Left ventricle myocardium superior (tissue), 1 donor: ENCODE results near the gene MASP2. TPM values are rescaled to one million over a fixed set of nuclear protein-coding genes. Genes with fewer than 3 reads are reported as not detected.
"Not testable (repeated sequence)": the region's sequence is repeated elsewhere in the genome, so short reads cannot be mapped to it uniquely, and the experiment has no call there.

Source experiments
- ATAC-seq: fragments of 200-7000 bp; cut with Tn5 transposase; one replicate; pipeline ENCODE4 v1.9.1; 2020; ENCODE audit warnings: mild to moderate bottlenecking, moderate library complexity
- DNase-seq: peaks from one replicate; pipeline ENCODE4 v3.0.0-alpha.2; 2020
- intact Hi-C: fragments of 100-400 bp; cut with micrococcal nuclease; formaldehyde crosslinking; loops from one replicate; pipeline ENCODE4 v1.11.0; 2022
- total RNA-seq: library from RNA; stranded (reverse); fragmentation: NEBNext Ultra II Directional; extraction: Animal tissue kit (Norgen Biotek cat#: 25700); gene quantifications from one replicate; pipeline ENCODE4 v1.2.1, GENCODE V29; 2021
- donor health status: DM: no; HTN: yes; CAD: no; lungs with severe emphysema.

MASP2 gene
- total RNA-seq, 1 donor from 2014 or later = not detected

DNA sequence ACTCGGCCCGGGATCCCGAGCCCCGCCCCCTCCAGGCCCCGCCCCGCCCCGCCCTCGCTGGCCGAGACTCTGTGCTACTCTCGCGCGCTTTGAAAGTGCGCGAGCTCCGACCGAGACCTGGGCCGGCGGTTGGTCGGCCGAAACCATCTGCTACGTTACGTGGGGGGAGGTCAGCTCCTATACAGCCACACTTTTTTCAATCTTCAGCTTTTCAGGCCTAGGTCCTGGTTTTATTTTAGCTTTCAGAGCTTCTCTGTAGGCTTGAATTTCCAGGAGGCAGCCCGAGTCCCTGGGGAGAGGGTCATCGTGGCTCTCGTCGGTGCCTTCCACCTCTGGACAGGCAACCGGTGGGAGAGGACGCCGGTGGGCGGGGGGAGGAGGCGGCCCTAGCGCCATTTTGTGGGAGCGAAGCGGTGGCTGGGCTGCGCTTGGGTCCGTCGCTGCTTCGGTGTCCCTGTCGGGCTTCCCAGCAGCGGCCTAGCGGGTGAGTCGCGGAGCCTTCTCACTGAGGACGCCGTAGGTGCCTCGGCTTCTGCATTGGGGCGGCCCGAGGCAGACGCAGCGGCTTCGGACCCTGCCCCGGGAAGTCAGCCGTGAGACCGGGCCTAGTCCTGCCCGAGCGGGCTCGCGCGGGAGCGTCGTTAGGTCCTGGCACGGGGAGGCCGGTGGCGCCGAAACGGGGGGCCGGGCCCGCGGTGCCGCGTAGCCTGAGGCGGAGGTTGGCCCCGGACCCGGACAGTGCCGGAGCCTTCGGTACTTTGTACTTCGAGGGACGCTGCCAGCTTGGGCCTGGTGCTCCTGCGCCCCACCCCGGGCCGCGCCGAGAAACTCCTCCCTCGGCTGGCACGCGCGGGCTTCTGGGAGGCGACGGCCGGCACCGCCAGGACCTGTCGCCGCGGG, 34.5 kb downstream of the MASP2 start, which contains the start of gene TARDBP:
Gene TARDBP (plus strand): TSS at position 395 of the 900 bp plus-strand sequence. CDS start 1,074 bp downstream, outside the sequence.
- ATAC-seq = peak; percentile 96
- peak; percentile 93 for DNase-seq
- intact Hi-C loops = no loop called here

DNA sequence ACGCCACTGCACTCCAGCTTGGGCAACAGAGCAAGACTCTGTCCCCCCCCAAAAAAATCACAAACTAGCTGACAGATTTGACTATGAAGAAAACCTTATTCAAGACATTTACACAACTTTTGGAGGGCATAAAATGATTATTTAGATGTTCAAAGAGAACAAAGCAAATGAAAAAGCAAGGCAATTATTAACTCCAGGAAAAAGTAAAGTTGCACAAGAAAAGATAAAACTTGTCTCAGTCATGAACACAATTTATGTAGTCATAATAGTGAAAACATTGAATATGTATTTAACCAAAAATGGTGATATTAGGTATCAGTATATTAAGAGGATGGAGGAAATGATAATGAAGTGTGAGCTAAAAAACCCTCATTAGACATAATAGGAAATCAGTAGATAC, 46.5 kb downstream of the MASP2 start:
- no peak for ATAC-seq
- intact Hi-C loops = no loop called here
- DNase-seq = no peak

DNA sequence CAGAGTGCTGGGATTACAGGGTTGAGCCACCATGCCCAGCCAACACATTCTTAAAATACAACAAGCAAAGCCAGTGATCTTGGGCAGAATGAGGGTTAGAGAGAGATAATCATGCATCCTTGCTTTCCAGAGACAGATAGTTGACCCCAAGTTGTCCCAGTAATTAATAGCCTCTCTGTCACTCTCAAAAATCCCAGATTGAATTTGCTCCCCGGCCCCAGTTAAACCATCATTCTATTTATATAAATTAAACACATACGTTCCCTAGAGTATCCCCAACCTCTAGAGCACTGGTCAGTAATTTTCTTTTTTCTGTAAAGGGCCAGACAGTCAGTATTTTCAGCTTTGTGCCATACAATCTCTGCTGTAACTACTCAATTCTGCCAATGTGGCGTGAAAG, 50.9 kb downstream of the MASP2 start:
- no peak for DNase-seq
- ATAC-seq = no peak
- intact Hi-C loops = no loop called here

DNA sequence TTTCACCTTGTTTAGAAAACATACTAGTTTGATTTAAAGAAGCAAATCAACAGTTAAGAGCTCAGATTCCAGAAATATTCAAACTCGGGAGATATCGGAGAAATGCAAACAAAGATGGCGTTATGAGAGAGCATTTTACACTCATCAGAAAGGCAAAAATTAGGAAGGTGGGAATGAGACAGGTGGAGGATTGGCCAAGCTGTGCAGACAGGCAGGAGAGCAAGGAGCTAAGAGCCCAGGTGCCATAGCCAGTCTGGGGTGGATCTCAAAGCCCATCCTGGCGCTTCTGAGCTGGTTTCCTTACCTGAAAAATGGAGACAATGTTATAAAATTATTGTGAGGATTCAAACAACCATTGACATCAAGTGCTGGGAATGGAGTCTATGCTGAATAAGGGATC, 54.2 kb downstream of the MASP2 start:
- no peak for ATAC-seq
- DNase-seq = no peak
- intact Hi-C loops = no loop called here

DNA sequence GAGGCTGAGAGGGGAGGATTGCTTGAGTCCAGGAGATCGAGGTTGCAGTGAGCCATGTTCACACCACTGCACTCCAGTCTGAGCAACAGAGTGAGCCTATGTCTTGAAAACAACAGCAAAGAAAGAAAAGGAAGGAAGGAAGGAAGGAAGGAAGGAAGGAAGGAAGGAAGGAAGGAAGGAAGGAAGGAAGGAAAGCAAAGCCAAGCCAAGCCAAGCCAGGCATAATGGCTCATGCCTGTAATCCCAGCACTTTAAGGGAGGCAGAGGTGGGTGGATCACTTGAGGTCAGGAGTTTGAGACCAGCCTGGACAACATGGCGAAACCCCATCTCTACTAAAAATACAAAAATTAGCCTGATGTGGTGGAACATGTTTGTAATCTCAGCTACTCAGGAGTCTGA, 55.0 kb downstream of the MASP2 start:
- intact Hi-C loops, ATAC-seq, DNase-seq: not testable (repeated sequence)

- ATAC-seq = no peak
- no peak for DNase-seq
- intact Hi-C loops = no loop called here
Observed at GRCh38 chr1:10990828-10991227, 56.2 kb downstream of the MASP2 start.

- ATAC-seq, intact Hi-C loops, DNase-seq: not testable (repeated sequence)
Observed at GRCh38 chr1:10989920-10990516, 57.0 kb downstream of the MASP2 start.

DNA sequence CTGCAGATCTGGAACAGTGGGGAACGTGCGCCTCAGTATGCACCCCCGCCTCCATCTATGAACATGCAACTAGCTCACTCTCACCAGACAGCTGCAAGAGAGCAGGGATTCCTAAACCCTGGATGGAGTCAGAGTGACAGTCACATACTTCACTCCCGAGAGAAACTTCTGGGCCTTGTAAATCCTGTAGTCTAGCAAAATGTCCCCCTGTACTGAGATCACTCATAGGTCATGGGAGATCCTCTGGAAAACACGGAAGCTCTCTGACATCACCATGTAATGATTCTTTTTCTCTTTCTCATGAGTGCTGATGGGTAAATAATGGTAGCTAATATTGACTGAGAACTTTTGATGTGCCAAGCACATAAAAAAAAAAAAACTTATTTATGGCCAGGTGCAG, 57.9 kb downstream of the MASP2 start:
- ATAC-seq = no peak

GRCh38 chr1:10987840-10988417, 59.1 kb downstream of the MASP2 start:
- DNase-seq (no peak), ATAC-seq (no peak)
- intact Hi-C loops = no loop called here

More for the DNA sequence above, 57.9 kb downstream of the MASP2 start:
- DNase-seq = no peak
- intact Hi-C loops = no loop called here

DNA sequence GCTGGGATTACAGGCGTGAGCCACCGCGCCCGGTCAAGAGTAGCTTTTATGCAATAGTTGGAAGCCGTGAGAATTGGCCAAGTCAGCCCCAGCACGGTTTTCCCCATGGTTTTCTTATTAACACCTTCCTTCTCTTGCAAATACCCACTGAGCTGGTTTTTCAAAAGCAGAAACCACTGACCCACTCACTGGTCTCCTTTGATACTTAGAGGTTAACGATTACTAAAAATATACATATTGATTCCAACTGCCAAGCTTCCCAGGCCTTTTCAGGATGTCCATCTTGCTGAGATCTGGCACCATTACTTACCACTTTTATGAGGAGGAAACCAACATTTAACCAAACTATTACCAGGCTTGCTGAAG, 60.5 kb downstream of the MASP2 start:
- intact Hi-C loops = no loop called here
- ATAC-seq (no peak), DNase-seq (no peak)

- ATAC-seq (peak; percentile 27), DNase-seq (peak; percentile 58)
- intact Hi-C loops = no loop called here
Observed at GRCh38 chr1:10980841-10981727, 66.0 kb downstream of the MASP2 start.

DNA sequence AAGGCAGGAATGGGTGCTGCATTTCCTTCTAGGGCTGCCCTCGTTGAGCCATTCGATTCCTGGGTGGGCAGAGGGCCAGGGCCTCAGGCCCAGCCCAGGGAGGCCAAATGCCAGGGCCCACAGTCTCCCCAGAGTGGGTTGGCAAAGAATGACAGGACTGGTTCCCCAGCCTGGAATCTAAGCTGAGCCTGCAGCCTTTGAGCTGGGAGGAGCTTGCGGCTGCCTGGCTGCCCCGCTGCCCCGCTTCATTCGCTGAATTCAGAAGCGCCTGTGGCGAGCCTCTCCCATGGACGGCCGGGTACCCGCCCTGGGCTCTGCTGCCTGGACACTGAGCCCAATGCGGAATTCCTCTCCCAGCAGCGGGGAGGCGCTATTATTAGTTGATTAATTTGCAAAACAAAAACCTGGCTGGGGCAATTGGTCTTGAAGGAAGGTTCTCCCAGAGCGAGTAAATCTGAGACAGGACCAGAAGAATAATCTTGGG, 66.9 kb downstream of the MASP2 start:
- peak; percentile 93 for ATAC-seq
- intact Hi-C loops = no loop called here

DNA sequence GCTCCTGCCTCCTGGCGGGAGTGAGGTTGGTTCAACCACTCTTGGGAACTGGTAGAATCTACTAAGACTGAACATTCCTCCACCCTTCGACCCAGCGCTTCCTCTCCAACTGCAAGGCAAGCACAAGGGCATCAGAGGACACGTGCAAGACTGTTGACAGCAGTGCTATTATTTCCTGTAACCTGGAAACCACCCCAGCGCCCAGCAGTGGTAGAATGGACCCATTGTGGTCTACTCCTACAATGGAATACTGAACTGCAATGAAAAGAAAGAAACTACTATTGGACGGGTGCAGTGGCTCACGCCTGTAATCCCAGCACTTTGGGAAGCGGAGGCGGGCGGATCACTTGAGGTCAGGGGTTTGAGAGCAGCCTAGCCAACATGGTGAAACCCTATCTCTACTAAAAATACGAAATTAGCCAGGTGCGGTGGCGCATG, 67.5 kb downstream of the MASP2 start:
- DNase-seq (peak; percentile 59), ATAC-seq (peak; percentile 70)
- intact Hi-C loops = no loop called here

More for the DNA sequence above, 66.9 kb downstream of the MASP2 start:
- peak; percentile 85 for DNase-seq

- intact Hi-C loops = no loop called here
- ATAC-seq (no peak), DNase-seq (no peak)
Observed at GRCh38 chr1:10978719-10979118, 68.3 kb downstream of the MASP2 start.

Other genes starting within 250 kb of the MASP2 start
- 117 TPM for gene TARDBP, start 34.6 kb downstream of the MASP2 start, total RNA-seq
- gene SRM, start 12.8 kb upstream of the MASP2 start, total RNA-seq = 48.9 TPM
- gene EXOSC10, start 52.6 kb upstream of the MASP2 start, total RNA-seq = 20.4 TPM
- 1.0 TPM for gene ANGPTL7, start 142.1 kb upstream of the MASP2 start, total RNA-seq
- gene MTOR, start 215.3 kb upstream of the MASP2 start, total RNA-seq = 30.7 TPM
- 11.8 TPM for gene UBIAD1, start 226.0 kb upstream of the MASP2 start, total RNA-seq